Measurements from ENCODE around the gene ABTB2. TPM values are rescaled to one million over a fixed set of nuclear protein-coding genes. Genes with fewer than 3 reads are reported as not detected.

The ABTB2 gene
- total and polyA plus RNA-seq, 2 experiments from 2014 or later, result 2.6 to 12.1 TPM

- H3K27me3 ChIP-seq (ENCODE audit: insufficient read depth), result no peaks in the 10 kb centered on the region
- Mint-ChIP-seq H3K9me3 (no peaks in the 10 kb centered on the region; the same call in 2 of the 3 replicates), H3K36me3 (ENCODE audit: low read depth) (no peaks in the 10 kb centered on the region), H3K4me3 (no peak overlapping the region), H3K27ac (no peak overlapping the region; the same call in 1 of the 2 replicates), H3K4me1 (peaks cover 36% of the 10 kb centered on the region), H3K27me3 (ENCODE audit: insufficient read depth, low read depth, poor library complexity) (peaks cover 11% of the 10 kb centered on the region)
- H3K4me2 ChIP-seq, result no peak overlapping the region
- H3K4me1 ChIP-seq (ENCODE audit: insufficient read depth), result peaks cover 10% of the 10 kb centered on the region
- 0 out of 2 replicates have a peak, but pooled peaks cover 4% of the 10 kb centered on the region for H3K79me2 ChIP-seq (replicated peaks; ENCODE audit: insufficient read depth)
- no peak for ATAC-seq
- H3K9me2 ChIP-seq (ENCODE audit: insufficient read depth), result no peaks in the 10 kb centered on the region
- H3F3A ChIP-seq (replicated peaks; ENCODE audit: low read depth), result no peaks in the 10 kb centered on the region
- no peaks in the 10 kb centered on the region for H3K36me3 ChIP-seq (ENCODE audit: insufficient read depth)
- H3K4me3 ChIP-seq, result no peak overlapping the region
- no peak overlapping the region for H2AFZ ChIP-seq
- H4K20me1 ChIP-seq (replicated peaks; ENCODE audit: insufficient read depth), result no peaks in the 10 kb centered on the region
- TF ChIP-seq JUNB (IDR thresholded peaks at IDR 0.05; ENCODE audit: unreplicated experiment) (no peak), ZNF331 (CRISPR knock-in tag; IDR thresholded peaks at IDR 0.05; ENCODE audit: low read depth) (no peak), NANOG (IDR thresholded peaks at IDR 0.05; ENCODE audit: borderline replicate concordance) (no peak), ZNF114 (CRISPR knock-in tag; IDR thresholded peaks at IDR 0.05) (no peak), ZNF462 (CRISPR knock-in tag; IDR thresholded peaks at IDR 0.05) (no peak), ETS1 (IDR thresholded peaks at IDR 0.05) (no peak), EZH2 (IDR thresholded peaks at IDR 0.05; ENCODE audit: low read depth, unreplicated experiment) (no peak), EZH2phosphoT487 (IDR thresholded peaks at IDR 0.05; ENCODE audit: unreplicated experiment) (no peak), CREB1 (CRISPR knock-in tag; IDR thresholded peaks at IDR 0.05; ENCODE audit: low read depth) (no peak), STAT1 (IDR thresholded peaks at IDR 0.05; ENCODE audit: unreplicated experiment) (no peak), CTCF (conservative IDR thresholded peaks at IDR 0.05; ENCODE audit: low read depth in 2 of 2) (no peak), POLR2AphosphoS5 (IDR thresholded peaks at IDR 0.05; ENCODE audit: low read depth) (no peak), REST (IDR thresholded peaks at IDR 0.05; ENCODE audit: unreplicated experiment) (no peak)
- H3K27ac ChIP-seq (ENCODE audit: low read depth), result no peak overlapping the region
- no peak for DNase-seq (ENCODE audit: low spot score)
These were observed 43.6 kb downstream of the ABTB2 start for GRCh38 chr11:34314176-34314575.

Measured in GM23338 (cell line).